ENCODE data around the gene TMEM151A. TPM values are rescaled to one million over a fixed set of nuclear protein-coding genes. Genes with fewer than 3 reads are reported as not detected.

The TMEM151A gene
- total RNA-seq, 1 donor = 0.36 TPM

- Histone ChIP-seq H3K4me3 (ENCODE audit: insufficient read depth, low read length) (no peak overlapping the region), H3K79me2 (ENCODE audit: insufficient read depth, low read length) (peaks cover 13% of the 10 kb centered on the region), H3K36me3 (ENCODE audit: insufficient read depth, low read length) (peaks cover 22% of the 10 kb centered on the region), H3K27me3 (ENCODE audit: insufficient read depth, low read length) (peaks cover 6% of the 10 kb centered on the region), H4K20me1 (ENCODE audit: insufficient read depth, low read length) (peaks cover 30% of the 10 kb centered on the region), H2AFZ (ENCODE audit: low read length) (no peak overlapping the region), H3K4me1 (ENCODE audit: insufficient read depth, low read length) (peaks cover 4% of the 10 kb centered on the region), H3K9me3 (ENCODE audit: low read depth, low read length) (no peaks in the 10 kb centered on the region), H3K27ac (ENCODE audit: low read depth, low read length) (no peak overlapping the region), H3K4me2 (ENCODE audit: insufficient read depth, low read length) (no peak overlapping the region)
- no peak for DNase-seq (ENCODE audit: insufficient read length, low spot score, missing footprints)
- TF ChIP-seq CTCF (IDR thresholded peaks at IDR 0.05; ENCODE audit: extremely low read depth, low read depth, low read length) = no peak
These were observed 11.3 kb upstream of the TMEM151A start for GRCh38 chr11:66280428-66280827.

GRCh38 chr11:66281001-66281400 is 10.7 kb upstream of the TMEM151A start:
- DNase-seq (ENCODE audit: insufficient read length, low spot score, missing footprints) = no peak
- no peak overlapping the region for H3K4me2 ChIP-seq (ENCODE audit: insufficient read depth, low read length)
- H4K20me1 ChIP-seq (ENCODE audit: insufficient read depth, low read length) = peaks cover 36% of the 10 kb centered on the region
- no peak overlapping the region for H3K4me3 ChIP-seq (ENCODE audit: insufficient read depth, low read length)
- peaks cover 22% of the 10 kb centered on the region for H3K36me3 ChIP-seq (ENCODE audit: insufficient read depth, low read length)
- TF ChIP-seq CTCF (IDR thresholded peaks at IDR 0.05; ENCODE audit: extremely low read depth, low read depth, low read length) = no peak
- H3K27me3 ChIP-seq (ENCODE audit: insufficient read depth, low read length) = peaks cover 6% of the 10 kb centered on the region
- H3K9me3 ChIP-seq (ENCODE audit: low read depth, low read length) = no peaks in the 10 kb centered on the region
- H3K79me2 ChIP-seq (ENCODE audit: insufficient read depth, low read length) = peaks cover 18% of the 10 kb centered on the region
- peaks cover 4% of the 10 kb centered on the region for H3K4me1 ChIP-seq (ENCODE audit: insufficient read depth, low read length)
- H3K27ac ChIP-seq (ENCODE audit: low read depth, low read length) = no peak overlapping the region
- H2AFZ ChIP-seq (ENCODE audit: low read length) = no peak overlapping the region

- Histone ChIP-seq H3K79me2 (ENCODE audit: insufficient read depth, low read length) (peaks cover 27% of the 10 kb centered on the region), H4K20me1 (ENCODE audit: insufficient read depth, low read length) (peaks cover 40% of the 10 kb centered on the region), H3K4me3 (ENCODE audit: insufficient read depth, low read length) (no peak overlapping the region)
These were observed 9.8 kb upstream of the TMEM151A start for GRCh38 chr11:66281776-66282467.

More at GRCh38 chr11:66281776-66282467, 9.8 kb upstream of the TMEM151A start:
- no peak for TF ChIP-seq CTCF (IDR thresholded peaks at IDR 0.05; ENCODE audit: extremely low read depth, low read depth, low read length)
- no peak overlapping the region for H2AFZ ChIP-seq (ENCODE audit: low read length)
- no peaks in the 10 kb centered on the region for H3K9me3 ChIP-seq (ENCODE audit: low read depth, low read length)
- H3K4me2 ChIP-seq (ENCODE audit: insufficient read depth, low read length) = no peak overlapping the region
- DNase-seq (ENCODE audit: insufficient read length, low spot score, missing footprints) = no peak
- peaks cover 28% of the 10 kb centered on the region for H3K36me3 ChIP-seq (ENCODE audit: insufficient read depth, low read length)
- H3K27ac ChIP-seq (ENCODE audit: low read depth, low read length) = no peak overlapping the region
- H3K27me3 ChIP-seq (ENCODE audit: insufficient read depth, low read length) = peaks cover 6% of the 10 kb centered on the region
- H3K4me1 ChIP-seq (ENCODE audit: insufficient read depth, low read length) = peaks cover 4% of the 10 kb centered on the region
